Measurements from ENCODE around the gene SNTB2. TPM values are rescaled to one million over a fixed set of nuclear protein-coding genes. Genes with fewer than 3 reads are reported as not detected.

SNTB2 gene
- total and polyA plus RNA-seq, 8 donors, result 2.7 to 18.2 (median 10.0) TPM

DNA sequence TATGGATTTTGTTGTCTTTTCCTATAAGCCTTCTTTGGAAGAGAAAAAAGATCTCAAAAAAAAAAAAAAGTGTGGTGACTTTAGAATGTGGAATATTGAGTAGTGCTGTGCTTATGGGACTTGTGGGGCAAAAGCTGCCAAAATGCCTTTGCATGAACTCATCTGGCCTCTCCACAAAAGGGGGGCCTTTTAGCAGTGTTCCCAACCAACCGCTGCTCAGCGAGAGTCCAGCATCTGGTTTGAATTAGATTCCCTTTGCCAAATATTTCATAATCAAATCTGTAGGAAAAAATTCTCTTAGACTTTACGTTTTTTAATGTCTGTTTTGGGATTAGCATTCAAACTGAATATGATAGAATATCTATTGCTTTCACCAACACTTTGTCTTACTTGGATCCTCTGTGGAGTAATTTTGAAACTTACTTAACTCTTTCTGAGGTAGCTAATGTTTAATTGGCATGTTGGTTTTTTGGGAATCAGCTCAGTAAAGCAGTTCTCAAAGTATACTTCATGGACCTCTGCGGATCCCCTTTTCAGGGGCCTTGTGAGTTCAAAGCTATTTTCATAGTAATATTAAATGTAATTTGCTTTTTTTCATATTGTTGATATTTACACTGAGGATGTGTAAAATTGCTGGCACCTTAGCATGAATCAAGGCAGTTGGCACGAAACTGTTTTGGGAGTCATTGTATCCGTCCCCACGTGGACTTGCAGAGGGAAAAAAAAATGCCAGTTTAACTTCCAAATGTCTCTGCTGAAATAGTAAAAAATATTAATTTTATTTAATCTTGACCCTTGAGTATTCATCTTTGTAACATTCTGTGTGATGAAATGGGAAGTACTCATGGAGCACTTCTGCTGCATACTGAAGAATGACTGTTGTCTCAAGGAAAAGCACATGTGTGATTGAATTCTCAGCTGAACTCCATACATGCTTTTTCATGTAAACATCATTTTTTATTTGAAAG, 89.5 kb downstream of the SNTB2 start:
- intact Hi-C loops (cut with DNase I), result no loop called here
- Histone ChIP-seq H3K9me3 (no peaks in the 10 kb centered on the region), H3K4me1 (peaks cover 0 to 6% (median 0%) of the 10 kb centered on the region in 3 donors), H3K27me3 (no peaks in the 10 kb centered on the region), H3K27ac (no peak overlapping the region), H3K36me3 (no peaks in the 10 kb centered on the region), H3K4me3 (no peak overlapping the region)
- DNase-seq (no peak), FAIRE-seq (no peak), ATAC-seq (peak in 3 of 4 donors; percentile 66 to 73 (median 72))
- TF ChIP-seq, protein P1, sequence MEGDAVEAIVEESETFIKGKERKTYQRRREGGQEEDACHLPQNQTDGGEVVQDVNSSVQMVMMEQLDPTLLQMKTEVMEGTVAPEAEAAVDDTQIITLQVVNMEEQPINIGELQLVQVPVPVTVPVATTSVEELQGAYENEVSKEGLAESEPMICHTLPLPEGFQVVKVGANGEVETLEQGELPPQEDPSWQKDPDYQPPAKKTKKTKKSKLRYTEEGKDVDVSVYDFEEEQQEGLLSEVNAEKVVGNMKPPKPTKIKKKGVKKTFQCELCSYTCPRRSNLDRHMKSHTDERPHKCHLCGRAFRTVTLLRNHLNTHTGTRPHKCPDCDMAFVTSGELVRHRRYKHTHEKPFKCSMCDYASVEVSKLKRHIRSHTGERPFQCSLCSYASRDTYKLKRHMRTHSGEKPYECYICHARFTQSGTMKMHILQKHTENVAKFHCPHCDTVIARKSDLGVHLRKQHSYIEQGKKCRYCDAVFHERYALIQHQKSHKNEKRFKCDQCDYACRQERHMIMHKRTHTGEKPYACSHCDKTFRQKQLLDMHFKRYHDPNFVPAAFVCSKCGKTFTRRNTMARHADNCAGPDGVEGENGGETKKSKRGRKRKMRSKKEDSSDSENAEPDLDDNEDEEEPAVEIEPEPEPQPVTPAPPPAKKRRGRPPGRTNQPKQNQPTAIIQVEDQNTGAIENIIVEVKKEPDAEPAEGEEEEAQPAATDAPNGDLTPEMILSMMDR (IDR thresholded peaks at IDR 0.05), result no peak
- 58% methylated on average over 7 of the region's 7 CpGs for WGBS, 2 donors

DNA sequence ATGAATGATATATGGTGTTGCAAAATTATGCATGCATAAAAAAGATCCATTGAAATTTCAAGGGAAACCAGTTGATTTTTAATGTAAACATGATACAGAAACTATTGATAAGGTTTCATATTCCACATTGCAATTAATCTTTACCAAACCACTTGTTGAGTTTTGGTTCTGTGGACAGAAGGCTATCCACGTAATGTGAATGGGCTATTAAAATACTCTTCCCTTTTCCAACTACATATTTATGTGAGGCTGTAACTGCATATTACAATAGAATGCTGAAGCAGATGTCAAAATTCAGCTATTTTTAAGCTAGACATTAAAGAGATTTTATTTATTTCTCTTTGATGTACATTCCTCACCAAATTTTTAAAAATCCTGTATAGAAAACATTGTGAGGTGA, 90.4 kb downstream of the SNTB2 start:
- 72 to 87% methylated on average over 1 of the region's 1 CpG for WGBS, 2 donors

GRCh38 chr16:69283851-69284250, 96.9 kb downstream of the SNTB2 start:
- intact Hi-C loops (cut with DNase I), result no loop called here
- WGBS, 2 donors, result 60 to 69% methylated on average over 4 of the region's 4 CpGs

More for the DNA sequence above, 90.4 kb downstream of the SNTB2 start:
- H3K36me3 ChIP-seq, result no peaks in the 10 kb centered on the region
- no peak overlapping the region for H3K27ac ChIP-seq
- TF ChIP-seq, protein P1 (IDR thresholded peaks at IDR 0.05), result no peak
- FAIRE-seq (no peak), ATAC-seq (no peak), DNase-seq (no peak)
- H3K27me3 ChIP-seq, result no peaks in the 10 kb centered on the region
- H3K9me3 ChIP-seq, result no peaks in the 10 kb centered on the region
- H3K4me1 ChIP-seq, result peaks cover 0 to 6% (median 0%) of the 10 kb centered on the region in 3 donors
- intact Hi-C loops (cut with DNase I), result no loop called here
- no peak overlapping the region for H3K4me3 ChIP-seq

GRCh38 chr16:69285240-69285639, 98.3 kb downstream of the SNTB2 start:
- 84% methylated on average over 4 of the region's 4 CpGs for WGBS, 2 donors
- no peak for DNase-seq
- ATAC-seq, result no peak
- H3K9me3 ChIP-seq, result no peaks in the 10 kb centered on the region
- no peaks in the 10 kb centered on the region for H3K27me3 ChIP-seq
- peaks cover 0 to 4% (median 0%) of the 10 kb centered on the region in 3 donors for H3K36me3 ChIP-seq
- TF ChIP-seq, protein P1 (IDR thresholded peaks at IDR 0.05), result no peak
- H3K27ac ChIP-seq, result no peak overlapping the region
- intact Hi-C loops (cut with DNase I), result loop anchor here in 2 of 3 donors (5.0 kb wide), 1 partner anchor 133 kb away; no protein-coding TSS in a partner anchor
- H3K4me3 ChIP-seq, result no peak overlapping the region
- no peak for FAIRE-seq
- H3K4me1 ChIP-seq, result no peaks in the 10 kb centered on the region

More at GRCh38 chr16:69283851-69284250, 96.9 kb downstream of the SNTB2 start:
- peaks cover 0 to 4% (median 0%) of the 10 kb centered on the region in 3 donors for H3K36me3 ChIP-seq
- H3K27ac ChIP-seq, result no peak overlapping the region
- DNase-seq, result no peak
- no peak overlapping the region for H3K4me3 ChIP-seq
- TF ChIP-seq, protein P1 (IDR thresholded peaks at IDR 0.05), result no peak
- ATAC-seq, result no peak
- no peak for FAIRE-seq
- H3K9me3 ChIP-seq, result no peaks in the 10 kb centered on the region
- H3K4me1 ChIP-seq, result no peaks in the 10 kb centered on the region
- no peaks in the 10 kb centered on the region for H3K27me3 ChIP-seq
